Ammon's horn (tissue), 1 donor: Measurements from ENCODE around the gene VPREB1.
"Not testable (repeated sequence)": the region's sequence is repeated elsewhere in the genome, so short reads cannot be mapped to it uniquely, and the experiment has no call there.

Source experiments
- DNase-seq: peaks from one replicate; pipeline ENCODE4 v3.0.0-alpha.2; 2016; ENCODE audit warnings: low spot score

The VPREB1 gene

GRCh38 chr22:22246706-22247105 is 2.1 kb downstream of the VPREB1 start:
- no peak for DNase-seq

GRCh38 chr22:22248878-22249277 is 4.3 kb downstream of the VPREB1 start:
- DNase-seq = no peak

GRCh38 chr22:22250651-22251050 is 6.1 kb downstream of the VPREB1 start:
- DNase-seq = not testable (repeated sequence)

GRCh38 chr22:22256133-22256532 is 11.5 kb downstream of the VPREB1 start:
- DNase-seq = not testable (repeated sequence)

- not testable (repeated sequence) for DNase-seq
These were observed 14.2 kb downstream of the VPREB1 start for GRCh38 chr22:22258597-22259415.

- DNase-seq = not testable (repeated sequence)
These were observed 15.6 kb downstream of the VPREB1 start for GRCh38 chr22:22260169-22260568.

GRCh38 chr22:22260586-22260985 is 16.0 kb downstream of the VPREB1 start:
- not testable (repeated sequence) for DNase-seq

- not testable (repeated sequence) for DNase-seq
These were observed 17.9 kb downstream of the VPREB1 start for GRCh38 chr22:22262332-22263074.

GRCh38 chr22:22263823-22264222 is 19.2 kb downstream of the VPREB1 start:
- not testable (repeated sequence) for DNase-seq

GRCh38 chr22:22270036-22270676 is 25.6 kb downstream of the VPREB1 start:
- DNase-seq = not testable (repeated sequence)

- DNase-seq = not testable (repeated sequence)
These were observed 32.8 kb downstream of the VPREB1 start for GRCh38 chr22:22277423-22277822.

GRCh38 chr22:22284962-22285756 is 40.6 kb downstream of the VPREB1 start:
- DNase-seq = not testable (repeated sequence)

GRCh38 chr22:22286390-22287105 is 42.0 kb downstream of the VPREB1 start:
- DNase-seq = not testable (repeated sequence)

- not testable (repeated sequence) for DNase-seq
These were observed 42.6 kb downstream of the VPREB1 start for GRCh38 chr22:22287106-22287626.

- not testable (repeated sequence) for DNase-seq
These were observed 45.1 kb downstream of the VPREB1 start for GRCh38 chr22:22289666-22290065.

- not testable (repeated sequence) for DNase-seq
These were observed 46.7 kb downstream of the VPREB1 start for GRCh38 chr22:22291129-22291806.

GRCh38 chr22:22292656-22293055 is 48.1 kb downstream of the VPREB1 start:
- not testable (repeated sequence) for DNase-seq

- not testable (repeated sequence) for DNase-seq
These were observed 48.9 kb downstream of the VPREB1 start for GRCh38 chr22:22293436-22293835.

GRCh38 chr22:22294641-22295040 is 50.1 kb downstream of the VPREB1 start:
- not testable (repeated sequence) for DNase-seq
